Endothelial cell of umbilical vein (primary cell): ENCODE measurements around the gene SRGAP1. TPM values are rescaled to one million over a fixed set of nuclear protein-coding genes. Genes with fewer than 3 reads are reported as not detected.

ENCODE experiments used
- BruUV-seq: library from RNA; stranded (reverse); fragments of 400-500 nt; replicated peaks from 2 replicates; lab custom pipeline; 2021; lab: Mats Ljungman, UMichigan
- CTCF ChIA-PET: fragments of 300-600, 350-600 bp; sonication (Branson Sonifier 250); formaldehyde crosslinking; loops from one replicate; lab custom pipeline; 2021; ENCODE audit warnings: antibody characterized with exemption, inconsistent platforms; lab: Charles Lee
- POLR2A ChIA-PET: fragments of 300-600, 350-600 bp; sonication (Branson Sonifier 250); formaldehyde crosslinking; loops from one replicate; lab custom pipeline; 2021; ENCODE audit warnings: antibody characterized with exemption, inconsistent platforms; lab: Charles Lee
- DNase-seq: peaks from one replicate; pipeline ENCODE4 v3.0.0-alpha.2; 2011; ENCODE audit warnings: low read depth, low spot score
- FAIRE-seq: peaks from 2 replicates; lab custom pipeline; 2011; peaks lifted over from hg19 to GRCh38; lab: Jason Lieb, UNC
- H2AFZ ChIP-seq: 2 replicates; pipeline ENCODE4 v1.6.0; 2012; ENCODE audit warnings: low read depth, low read length, control low read depth, inconsistent platforms
- H3K27ac ChIP-seq: 2 replicates; pipeline ENCODE4 v1.5.1; 2011; ENCODE audit warnings: low read depth, mild to moderate bottlenecking, control low read depth, low read length, moderate library complexity; ENCODE audit not compliant: insufficient read depth
- H3K27me3 ChIP-seq, 2 experiments: 2 replicates each; pipeline versions ENCODE4 v1.6.0 to v1.6.1; 2011; ENCODE audit warnings: low read length in 2 of 2, mixed read lengths in 1 of 2; ENCODE audit not compliant: control insufficient read depth in 2 of 2, insufficient read depth in 2 of 2
- H3K36me3 ChIP-seq, 2 experiments: 2 replicates in 1 of 2; 3 replicates in 1 of 2; pipeline ENCODE4 v1.5.1; 2011; ENCODE audit warnings: low read length in 2 of 2, mild to moderate bottlenecking in 1 of 2, moderate library complexity in 1 of 2; ENCODE audit not compliant: control insufficient read depth in 2 of 2, insufficient read depth in 2 of 2; ENCODE audit errors: extremely low read depth in 1 of 2
- H3K4me1 ChIP-seq: 3 replicates; pipeline ENCODE4 v1.5.1; 2011; ENCODE audit warnings: mild to moderate bottlenecking, low read length; ENCODE audit not compliant: control insufficient read depth, insufficient read depth; ENCODE audit errors: extremely low read depth
- H3K4me2 ChIP-seq: 2 replicates; pipeline ENCODE4 v1.6.1; 2011; ENCODE audit warnings: low read length, control low read depth, mixed read lengths; ENCODE audit not compliant: insufficient read depth
- H3K4me3 ChIP-seq, 3 experiments: fragments of 200-600 bp in 1 of 3; sonication (generic), shearing (Covaris generic) in 1 of 3; replicated peaks in 1 of 3; 2 replicates each; pipeline ENCODE4 v1.5.1; 2011 to 2016; ENCODE audit warnings: control low read depth in 3 of 3, low read length in 3 of 3, mild to moderate bottlenecking in 2 of 3, inconsistent platforms in 1 of 3, low read depth in 1 of 3, moderate library complexity in 1 of 3; ENCODE audit not compliant: insufficient read depth in 1 of 3
- H3K79me2 ChIP-seq: 2 replicates; pipeline ENCODE4 v1.6.0; 2012; ENCODE audit warnings: low read length, inconsistent platforms; ENCODE audit not compliant: control insufficient read depth, insufficient read depth
- H3K9ac ChIP-seq: replicated peaks from 2 replicates; pipeline ENCODE3; 2011; ENCODE audit warnings: low read length, control low read depth; ENCODE audit not compliant: insufficient read depth; ENCODE audit errors: extremely low read depth
- H3K9me1 ChIP-seq: replicated peaks from 3 replicates; pipeline ENCODE4 v1.6.0; 2011; ENCODE audit warnings: mild to moderate bottlenecking, low read length; ENCODE audit not compliant: control insufficient read depth, insufficient read depth; ENCODE audit errors: extremely low read depth
- H3K9me3 ChIP-seq: replicated peaks from 2 replicates; pipeline ENCODE4 v1.5.1; 2012; ENCODE audit warnings: low read length, inconsistent platforms; ENCODE audit not compliant: control insufficient read depth, insufficient read depth
- H4K20me1 ChIP-seq: replicated peaks from 2 replicates; pipeline ENCODE3; 2011; ENCODE audit warnings: mild to moderate bottlenecking, low read length; ENCODE audit not compliant: control insufficient read depth, insufficient read depth; ENCODE audit errors: extremely low read depth
- EZH2 ChIP-seq: IDR thresholded peaks from 2 replicates; pipeline ENCODE4 v1.6.1; 2012; ENCODE audit warnings: borderline replicate concordance, low read depth, mild to moderate bottlenecking, moderate library complexity, low read length, inconsistent platforms; ENCODE audit not compliant: severe bottlenecking
- FOS ChIP-seq: IDR thresholded peaks from 2 replicates; pipeline ENCODE4 v1.6.1; 2011; ENCODE audit warnings: mild to moderate bottlenecking, low read length, moderate library complexity, borderline replicate concordance; ENCODE audit not compliant: insufficient read depth
- JUN ChIP-seq: IDR thresholded peaks from 2 replicates; pipeline ENCODE4 v1.6.1; 2011; ENCODE audit warnings: borderline replicate concordance, low read depth; ENCODE audit not compliant: insufficient read length, insufficient read depth
- MYC ChIP-seq: IDR thresholded peaks from one replicate; pipeline ENCODE4 v1.6.1; 2011; ENCODE audit warnings: mild to moderate bottlenecking, low read depth, low read length
- dilution Hi-C: fragments of 300-500 bp; cut with MboI; formaldehyde crosslinking; loops from one replicate; pipeline ENCODE4 v1.15.0; 2019; ENCODE audit warnings: low sequenced_read_pairs; ENCODE audit not compliant: extremely low pct_ligation_motif_present
- intact Hi-C: fragments of 100-400 bp; cut with micrococcal nuclease; formaldehyde crosslinking; loops from one replicate; pipeline ENCODE4 v1.10.0; 2022
- polyA plus RNA-seq, 4 experiments: library from polyadenylated mRNA; depleted of rRNA in 3 of 4; stranded (reverse) in 3 of 4; unstranded in 1 of 4; fragments of >200 nt; gene quantifications; 2 replicates each; pipeline versions ENCODE4 v1.2.1 to v1.2.3, GENCODE V29; 2011 to 2012; ENCODE audit warnings: missing spikeins in 1 of 4
- total RNA-seq: library from RNA; stranded (reverse); gene quantifications from 2 replicates; pipeline ENCODE4 v1.2.3, GENCODE V29; 2021

The SRGAP1 gene
- total and polyA plus RNA-seq, 2 donors (not counting 3 experiments of a cell fraction or from before 2014, with no cell fraction given) = 4.9 to 16.3 TPM

DNA sequence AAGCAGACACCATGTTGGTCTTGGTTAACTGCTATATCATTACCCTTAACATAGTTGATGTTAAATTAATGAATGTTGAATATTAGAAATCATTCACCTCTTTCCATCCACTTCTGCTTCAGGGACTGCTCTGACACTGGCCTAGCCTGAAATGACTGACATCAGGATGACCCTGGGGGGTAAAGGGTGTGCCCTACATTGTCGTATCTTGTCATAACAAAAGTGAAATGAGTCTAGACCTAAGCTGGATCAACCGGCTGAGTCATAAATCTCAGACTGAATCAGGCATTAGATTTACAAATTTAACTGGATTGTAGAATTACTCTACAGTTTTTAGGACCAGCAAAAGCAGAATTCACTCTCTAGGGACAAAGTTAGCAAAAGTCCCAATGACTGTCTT is 342.3 kb downstream of the SRGAP1 start:
- H3K79me2 ChIP-seq = no peaks in the 10 kb centered on the region
- H3K9me1 ChIP-seq = no peaks in the 10 kb centered on the region
- peaks cover 32% of the 10 kb centered on the region for H3K4me1 ChIP-seq
- H4K20me1 ChIP-seq = no peaks in the 10 kb centered on the region
- no peak overlapping the region for H3K4me3 ChIP-seq
- H3K4me2 ChIP-seq = peak overlapping the region; percentile 75
- dilution Hi-C loops = no loop called here
- intact Hi-C loops = no loop called here
- CTCF ChIA-PET = interaction anchor here (0.7 to 1.0 kb wide), 3 partner anchors 14 to 342 kb away, joined by 3 to 6 read pairs (median 3); partner anchors contain the start of gene SRGAP1
- peak overlapping the region; percentile 42 for H3K27ac ChIP-seq
- no TSS peak for BruUV-seq
- POLR2A ChIA-PET = no interaction called here
- H3K36me3 ChIP-seq = no peaks in the 10 kb centered on the region
- H3K9ac ChIP-seq = no peak overlapping the region
- FAIRE-seq (no peak), DNase-seq (peak; percentile 10)
- H2AFZ ChIP-seq = peak overlapping the region; percentile 9
- H3K9me3 ChIP-seq = no peaks in the 10 kb centered on the region
- TF ChIP-seq MYC (no peak), FOS (peak; percentile 24)
- no peaks in the 10 kb centered on the region for H3K27me3 ChIP-seq

- Histone ChIP-seq H3K4me1 (peaks cover 26% of the 10 kb centered on the region), H3K36me3 (no peaks in the 10 kb centered on the region), H4K20me1 (no peaks in the 10 kb centered on the region), H3K9me1 (no peaks in the 10 kb centered on the region), H3K27me3 (no peaks in the 10 kb centered on the region), H3K4me2 (peak overlapping the region; percentile 75), H3K79me2 (no peaks in the 10 kb centered on the region), H3K9me3 (no peaks in the 10 kb centered on the region), H3K4me3 (no peak overlapping the region), H2AFZ (peak overlapping the region; percentile 9), H3K27ac (peak overlapping the region; percentile 42), H3K9ac (no peak overlapping the region)
- dilution Hi-C loops (no loop called here), intact Hi-C loops (no loop called here)
- BruUV-seq = no TSS peak
- TF ChIP-seq EZH2 = no peak
- TF ChIP-seq FOS = peak; percentile 79
- peak; percentile 48 for TF ChIP-seq JUN
- DNase-seq = peak; percentile 60
- peak; percentile 87 for FAIRE-seq
- ChIA-PET CTCF (interaction anchor here (0.7 to 1.0 kb wide), 4 partner anchors 14 to 348 kb away, joined by 3 to 6 read pairs (median 3); partner anchors contain the start of gene SRGAP1), POLR2A (no interaction called here)
Measured at GRCh38 chr12:64187370-64187769, 342.9 kb downstream of the SRGAP1 start.
